Endothelial cell of umbilical vein (primary cell): Measurements from ENCODE around the gene TCEA2. TPM values are rescaled to one million over a fixed set of nuclear protein-coding genes. Genes with fewer than 3 reads are reported as not detected.

Experiments
- BruUV-seq: library from RNA; stranded (reverse); fragments of 400-500 nt; replicated peaks from 2 replicates; lab custom pipeline; 2021; lab: Mats Ljungman, UMichigan
- CTCF ChIA-PET: fragments of 300-600, 350-600 bp; sonication (Branson Sonifier 250); formaldehyde crosslinking; loops from one replicate; lab custom pipeline; 2021; ENCODE audit warnings: antibody characterized with exemption, inconsistent platforms; lab: Charles Lee
- POLR2A ChIA-PET: fragments of 300-600, 350-600 bp; sonication (Branson Sonifier 250); formaldehyde crosslinking; loops from one replicate; lab custom pipeline; 2021; ENCODE audit warnings: antibody characterized with exemption, inconsistent platforms; lab: Charles Lee
- DNase-seq: peaks from one replicate; pipeline ENCODE4 v3.0.0-alpha.2; 2011; ENCODE audit warnings: low read depth, low spot score
- FAIRE-seq: peaks from 2 replicates; lab custom pipeline; 2011; peaks lifted over from hg19 to GRCh38; lab: Jason Lieb, UNC
- H2AFZ ChIP-seq: 2 replicates; pipeline ENCODE4 v1.6.0; 2012; ENCODE audit warnings: low read depth, low read length, control low read depth, inconsistent platforms
- H3K27ac ChIP-seq: 2 replicates; pipeline ENCODE4 v1.5.1; 2011; ENCODE audit warnings: low read depth, mild to moderate bottlenecking, control low read depth, low read length, moderate library complexity; ENCODE audit not compliant: insufficient read depth
- H3K27me3 ChIP-seq, 2 experiments: 2 replicates each; pipeline versions ENCODE4 v1.6.0 to v1.6.1; 2011; ENCODE audit warnings: low read length in 2 of 2, mixed read lengths in 1 of 2; ENCODE audit not compliant: control insufficient read depth in 2 of 2, insufficient read depth in 2 of 2
- H3K36me3 ChIP-seq, 2 experiments: 2 replicates in 1 of 2; 3 replicates in 1 of 2; pipeline ENCODE4 v1.5.1; 2011; ENCODE audit warnings: low read length in 2 of 2, mild to moderate bottlenecking in 1 of 2, moderate library complexity in 1 of 2; ENCODE audit not compliant: control insufficient read depth in 2 of 2, insufficient read depth in 2 of 2; ENCODE audit errors: extremely low read depth in 1 of 2
- H3K4me1 ChIP-seq: 3 replicates; pipeline ENCODE4 v1.5.1; 2011; ENCODE audit warnings: mild to moderate bottlenecking, low read length; ENCODE audit not compliant: control insufficient read depth, insufficient read depth; ENCODE audit errors: extremely low read depth
- H3K4me2 ChIP-seq: 2 replicates; pipeline ENCODE4 v1.6.1; 2011; ENCODE audit warnings: low read length, control low read depth, mixed read lengths; ENCODE audit not compliant: insufficient read depth
- H3K4me3 ChIP-seq, 3 experiments: fragments of 200-600 bp in 1 of 3; sonication (generic), shearing (Covaris generic) in 1 of 3; replicated peaks in 1 of 3; 2 replicates each; pipeline ENCODE4 v1.5.1; 2011 to 2016; ENCODE audit warnings: control low read depth in 3 of 3, low read length in 3 of 3, mild to moderate bottlenecking in 2 of 3, inconsistent platforms in 1 of 3, low read depth in 1 of 3, moderate library complexity in 1 of 3; ENCODE audit not compliant: insufficient read depth in 1 of 3
- H3K79me2 ChIP-seq: 2 replicates; pipeline ENCODE4 v1.6.0; 2012; ENCODE audit warnings: low read length, inconsistent platforms; ENCODE audit not compliant: control insufficient read depth, insufficient read depth
- H3K9ac ChIP-seq: replicated peaks from 2 replicates; pipeline ENCODE3; 2011; ENCODE audit warnings: low read length, control low read depth; ENCODE audit not compliant: insufficient read depth; ENCODE audit errors: extremely low read depth
- H3K9me1 ChIP-seq: replicated peaks from 3 replicates; pipeline ENCODE4 v1.6.0; 2011; ENCODE audit warnings: mild to moderate bottlenecking, low read length; ENCODE audit not compliant: control insufficient read depth, insufficient read depth; ENCODE audit errors: extremely low read depth
- H3K9me3 ChIP-seq: replicated peaks from 2 replicates; pipeline ENCODE4 v1.5.1; 2012; ENCODE audit warnings: low read length, inconsistent platforms; ENCODE audit not compliant: control insufficient read depth, insufficient read depth
- H4K20me1 ChIP-seq: replicated peaks from 2 replicates; pipeline ENCODE3; 2011; ENCODE audit warnings: mild to moderate bottlenecking, low read length; ENCODE audit not compliant: control insufficient read depth, insufficient read depth; ENCODE audit errors: extremely low read depth
- CTCF ChIP-seq, 2 donors: IDR thresholded peaks; 1 replicate in 1 of 2; 2 replicates in 1 of 2; pipeline ENCODE4 v1.5.1; 2011; ENCODE audit warnings: low read length in 2 of 2, mild to moderate bottlenecking in 2 of 2, moderate library complexity in 2 of 2, control low read depth in 1 of 2, inconsistent platforms in 1 of 2, low read depth in 1 of 2; ENCODE audit not compliant: insufficient read depth in 1 of 2; ENCODE audit errors: extremely low read depth in 1 of 2
- EZH2 ChIP-seq: IDR thresholded peaks from 2 replicates; pipeline ENCODE4 v1.6.1; 2012; ENCODE audit warnings: borderline replicate concordance, low read depth, mild to moderate bottlenecking, moderate library complexity, low read length, inconsistent platforms; ENCODE audit not compliant: severe bottlenecking
- FOS ChIP-seq: IDR thresholded peaks from 2 replicates; pipeline ENCODE4 v1.6.1; 2011; ENCODE audit warnings: mild to moderate bottlenecking, low read length, moderate library complexity, borderline replicate concordance; ENCODE audit not compliant: insufficient read depth
- MYC ChIP-seq: IDR thresholded peaks from one replicate; pipeline ENCODE4 v1.6.1; 2011; ENCODE audit warnings: mild to moderate bottlenecking, low read depth, low read length
- POLR2A ChIP-seq: IDR thresholded peaks from 2 replicates; pipeline ENCODE4 v1.6.1; 2012; ENCODE audit warnings: low read depth, mild to moderate bottlenecking, control low read depth, low read length
- dilution Hi-C: fragments of 300-500 bp; cut with MboI; formaldehyde crosslinking; loops from one replicate; pipeline ENCODE4 v1.15.0; 2019; ENCODE audit warnings: low sequenced_read_pairs; ENCODE audit not compliant: extremely low pct_ligation_motif_present
- intact Hi-C: fragments of 100-400 bp; cut with micrococcal nuclease; formaldehyde crosslinking; loops from one replicate; pipeline ENCODE4 v1.10.0; 2022
- polyA plus RNA-seq, 4 experiments: library from polyadenylated mRNA; depleted of rRNA in 3 of 4; stranded (reverse) in 3 of 4; unstranded in 1 of 4; fragments of >200 nt; gene quantifications; 2 replicates each; pipeline versions ENCODE4 v1.2.1 to v1.2.3, GENCODE V29; 2011 to 2012; ENCODE audit warnings: missing spikeins in 1 of 4
- total RNA-seq: library from RNA; stranded (reverse); gene quantifications from 2 replicates; pipeline ENCODE4 v1.2.3, GENCODE V29; 2021

The TCEA2 gene
- total and polyA plus RNA-seq, 2 donors (not counting 3 experiments of a cell fraction or from before 2014, with no cell fraction given): 53.1 to 65.5 TPM

- Histone ChIP-seq H3K79me2 (peaks cover 6% of the 10 kb centered on the region), H3K4me2 (peak within 1 kb of the TSS; percentile 82), H2AFZ (peak within 1 kb of the TSS; percentile 61), H3K27ac (no peak within 1 kb of the TSS), H3K4me1 (peaks cover 20% of the 10 kb centered on the region), H3K4me3 (peak within 1 kb of the TSS; percentile 71 to 94 (median 73)), H4K20me1 (no peaks in the 10 kb centered on the region), H3K9me3 (no peaks in the 10 kb centered on the region), H3K9me1 (no peaks in the 10 kb centered on the region), H3K9ac (peak within 1 kb of the TSS; percentile 56), H3K27me3 (peaks cover 10 to 15% of the 10 kb centered on the region in 2 experiments), H3K36me3 (peaks cover 0 to 4% of the 10 kb centered on the region in 2 experiments)
- TF ChIP-seq EZH2: no peak
- TF ChIP-seq MYC: no peak
- no peak for TF ChIP-seq FOS
- TF ChIP-seq CTCF (IDR thresholded peaks at IDR 0.05; ENCODE audit: extremely low read depth in 1 of 2, insufficient read depth in 1 of 2, low read depth in 1 of 2, low read length in 2 of 2): no peak
- TF ChIP-seq POLR2A: peak; percentile 14
- CTCF ChIA-PET: interaction anchor here (1.0 to 3.0 kb wide), 6 partner anchors 16 to 100 kb away, joined by 3 to 14 read pairs (median 4); partner anchors contain the start of gene SAMD10
- no TSS peak for BruUV-seq
- FAIRE-seq (no peak), DNase-seq (peak; percentile 34)
- dilution Hi-C loops: no loop called here
- intact Hi-C loops: no loop called here
- POLR2A ChIA-PET: interaction anchor here (0.6 kb wide), 1 partner anchor 451 kb away, joined by 3 read pairs; no protein-coding TSS in a partner anchor
These were observed 17.2 kb downstream of the TCEA2 start, which contains the start of gene OPRL1 for GRCh38 chr20:64080013-64080812. TSS of gene OPRL1 (plus strand) at chr20:64080082. CDS start at chr20:64092721, 12,639 bp downstream.
